HG03575 (cell line): ENCODE data around the gene KRTAP9-9.
"Not testable (repeated sequence)": the region's sequence is repeated elsewhere in the genome, so short reads cannot be mapped to it uniquely, and the experiment has no call there.

Experiments
- ATAC-seq: cut with Tn5 transposase; IDR thresholded peaks from one replicate; pipeline ENCODE4 v1.9.1; 2021; ENCODE audit not compliant: unreplicated experiment, insufficient number of reproducible peaks, low FRiP score; ENCODE audit errors: extremely low read depth

KRTAP9-9 gene

GRCh38 chr17:41258406-41258805 is 3.2 kb downstream of the KRTAP9-9 start:
- ATAC-seq = no peak

GRCh38 chr17:41263212-41263611 is 8.0 kb downstream of the KRTAP9-9 start:
- no peak for ATAC-seq

- no peak for ATAC-seq
Measured at GRCh38 chr17:41264599-41264998, 9.4 kb downstream of the KRTAP9-9 start.

- ATAC-seq = no peak
Measured at GRCh38 chr17:41265078-41265477, 9.9 kb downstream of the KRTAP9-9 start, which contains the start of gene KRTAP9-6. TSS of gene KRTAP9-6 (plus strand) at chr17:41265378. CDS start at chr17:41265378, 0 bp downstream.

GRCh38 chr17:41267711-41268110 is 12.5 kb downstream of the KRTAP9-9 start:
- no peak for ATAC-seq

- not testable (repeated sequence) for ATAC-seq
Measured at GRCh38 chr17:41271323-41271722, 16.1 kb downstream of the KRTAP9-9 start.

GRCh38 chr17:41271858-41272257 is 16.7 kb downstream of the KRTAP9-9 start:
- ATAC-seq = no peak

- ATAC-seq = not testable (repeated sequence)
Measured at GRCh38 chr17:41275648-41276190, 20.5 kb downstream of the KRTAP9-9 start, which contains the start of gene KRTAP9-7. TSS of gene KRTAP9-7 (plus strand) at chr17:41275698. CDS start at chr17:41275698, 0 bp downstream.

- ATAC-seq = no peak
Measured at GRCh38 chr17:41278176-41278955, 23.2 kb downstream of the KRTAP9-9 start.

- ATAC-seq = no peak
Measured at GRCh38 chr17:41284043-41284442, 28.9 kb downstream of the KRTAP9-9 start.

GRCh38 chr17:41284546-41284945 is 29.4 kb downstream of the KRTAP9-9 start:
- ATAC-seq = no peak

- ATAC-seq = no peak
Measured at GRCh38 chr17:41287050-41287449, 31.9 kb downstream of the KRTAP9-9 start.

GRCh38 chr17:41294016-41294415 is 38.8 kb downstream of the KRTAP9-9 start:
- ATAC-seq = no peak

- no peak for ATAC-seq
Measured at GRCh38 chr17:41296846-41297245, 41.7 kb downstream of the KRTAP9-9 start.

GRCh38 chr17:41298458-41299135 is 43.4 kb downstream of the KRTAP9-9 start:
- no peak for ATAC-seq

- ATAC-seq = no peak
Measured at GRCh38 chr17:41301204-41301790, 46.1 kb downstream of the KRTAP9-9 start.

- ATAC-seq = no peak
Measured at GRCh38 chr17:41301916-41302901, 47.0 kb downstream of the KRTAP9-9 start, which contains the start of gene KRTAP29-1. TSS of gene KRTAP29-1 (minus strand) at chr17:41302851. CDS start at chr17:41302851, 0 bp downstream.

GRCh38 chr17:41302981-41303380 is 47.8 kb downstream of the KRTAP9-9 start:
- no peak for ATAC-seq
